Stimulated activated CD8-positive, alpha-beta memory T cell treated with anti-CD3 and anti-CD28 coated beads, Interleukin-12 subunit alpha, Interleukin-12 subunit beta, amount 100 ng/mL, for 24 hours (primary cell): ENCODE data around the gene IL36RN.

Source experiments
- DNase-seq: peaks from one replicate; pipeline ENCODE4 v3.0.0-alpha.2; 2020; ENCODE audit errors: extremely low read depth

IL36RN gene

DNA sequence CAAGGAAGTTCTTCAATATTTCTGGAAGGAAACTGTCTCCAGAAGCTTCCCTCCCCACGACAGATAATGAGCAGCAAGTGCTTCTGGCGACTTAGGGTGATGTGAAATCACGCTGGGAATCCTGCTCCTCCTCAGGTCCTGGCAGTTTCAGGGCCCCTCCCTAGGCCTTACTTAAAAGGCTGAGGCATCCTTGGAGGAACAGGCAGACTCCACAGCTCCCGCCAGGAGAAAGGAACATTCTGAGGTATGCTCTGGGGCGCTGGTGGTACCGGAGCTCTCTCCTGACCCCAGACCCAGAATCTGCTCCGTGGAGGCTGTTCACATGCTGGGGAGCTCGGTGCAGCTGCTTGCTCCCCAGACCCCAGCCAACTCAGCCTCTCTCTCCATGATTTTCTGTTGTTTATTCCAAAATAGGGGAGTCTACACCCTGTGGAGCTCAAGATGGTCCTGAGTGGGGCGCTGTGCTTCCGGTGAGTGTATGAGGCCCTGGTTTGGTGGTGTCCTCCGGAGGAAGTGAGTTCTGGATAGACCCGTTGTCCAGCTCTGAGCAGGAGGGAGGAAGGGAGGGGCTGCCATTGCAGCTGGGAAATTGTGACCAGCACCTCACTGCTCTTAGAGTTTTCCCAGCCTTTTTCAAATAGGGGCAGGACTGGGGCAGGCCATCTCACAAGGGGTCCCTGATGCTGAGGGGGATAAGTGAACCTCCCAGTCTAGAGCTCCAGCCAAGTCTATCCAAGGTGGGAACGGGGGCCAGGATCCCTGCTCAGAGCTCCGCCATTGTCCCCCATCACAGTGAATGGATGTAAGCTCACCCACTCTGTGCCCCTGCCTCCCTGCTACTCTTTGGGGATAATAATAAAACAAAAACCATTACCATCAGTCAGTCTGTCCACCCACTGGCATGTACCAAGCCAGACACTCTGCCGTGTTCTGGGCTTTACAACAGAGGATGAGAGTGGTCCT, at the start of gene IL36RN:
Gene IL36RN (plus strand): TSS at position 201 of the 963 bp plus-strand sequence. CDS start 241 bp downstream, at position 442.
- DNase-seq: no peak

DNA sequence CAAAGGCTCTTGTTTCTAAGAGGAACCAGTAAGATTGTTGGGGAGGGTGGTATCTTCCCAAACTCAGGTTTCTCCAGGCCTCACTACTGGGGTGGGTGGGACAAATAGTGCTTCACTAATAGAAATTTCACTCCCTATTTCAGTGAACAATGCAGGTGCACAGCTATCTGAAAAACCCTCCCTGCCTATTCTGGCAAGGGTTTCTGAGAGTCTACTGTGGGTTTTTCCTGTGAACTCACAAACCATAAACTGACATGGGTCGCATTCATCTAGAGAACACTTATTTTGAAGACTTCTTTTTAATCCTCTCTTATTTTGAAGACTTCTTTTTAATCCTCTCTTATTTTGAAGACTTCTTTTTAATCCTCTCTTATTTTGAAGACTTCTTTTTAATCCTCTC, 49.4 kb upstream of the IL36RN start:
- no peak for DNase-seq

DNA sequence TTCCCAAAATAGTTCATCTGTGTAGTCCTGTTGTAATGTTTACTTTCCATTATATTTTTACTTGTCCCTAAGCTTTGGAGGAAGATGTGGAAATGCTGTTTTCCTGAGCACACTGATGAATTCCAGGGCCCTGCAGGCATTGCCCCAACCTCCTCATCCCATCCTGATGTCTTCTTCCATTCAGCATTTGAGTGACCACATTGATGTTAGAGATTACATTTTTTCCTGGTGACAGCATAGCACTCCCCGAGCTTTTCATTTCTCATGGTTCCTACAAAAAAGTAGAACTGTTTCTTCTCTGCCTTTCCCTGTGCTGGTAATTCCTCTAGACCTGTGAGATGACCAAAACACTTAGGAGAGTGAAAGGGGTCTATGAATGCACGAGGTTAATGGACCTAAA, 48.9 kb upstream of the IL36RN start:
- no peak for DNase-seq

DNA sequence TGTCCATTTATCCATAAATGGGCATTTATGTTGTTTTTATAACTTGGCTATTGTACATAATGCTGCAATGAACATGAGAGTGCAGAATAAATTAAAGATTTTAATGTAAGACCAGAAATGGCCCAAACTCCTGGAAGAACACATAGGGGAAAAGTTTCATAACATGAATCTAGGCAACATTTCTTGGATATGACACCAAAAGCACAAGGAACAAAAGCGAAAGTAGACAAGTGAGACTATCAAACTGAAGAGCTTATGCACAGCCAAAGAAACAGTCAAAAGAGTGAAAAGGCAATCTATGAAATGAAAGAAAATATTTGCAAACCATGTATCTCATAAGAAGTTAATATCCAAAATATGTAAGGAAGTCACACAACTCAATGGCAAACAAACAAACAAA, 47.9 kb upstream of the IL36RN start:
- no peak for DNase-seq

DNA sequence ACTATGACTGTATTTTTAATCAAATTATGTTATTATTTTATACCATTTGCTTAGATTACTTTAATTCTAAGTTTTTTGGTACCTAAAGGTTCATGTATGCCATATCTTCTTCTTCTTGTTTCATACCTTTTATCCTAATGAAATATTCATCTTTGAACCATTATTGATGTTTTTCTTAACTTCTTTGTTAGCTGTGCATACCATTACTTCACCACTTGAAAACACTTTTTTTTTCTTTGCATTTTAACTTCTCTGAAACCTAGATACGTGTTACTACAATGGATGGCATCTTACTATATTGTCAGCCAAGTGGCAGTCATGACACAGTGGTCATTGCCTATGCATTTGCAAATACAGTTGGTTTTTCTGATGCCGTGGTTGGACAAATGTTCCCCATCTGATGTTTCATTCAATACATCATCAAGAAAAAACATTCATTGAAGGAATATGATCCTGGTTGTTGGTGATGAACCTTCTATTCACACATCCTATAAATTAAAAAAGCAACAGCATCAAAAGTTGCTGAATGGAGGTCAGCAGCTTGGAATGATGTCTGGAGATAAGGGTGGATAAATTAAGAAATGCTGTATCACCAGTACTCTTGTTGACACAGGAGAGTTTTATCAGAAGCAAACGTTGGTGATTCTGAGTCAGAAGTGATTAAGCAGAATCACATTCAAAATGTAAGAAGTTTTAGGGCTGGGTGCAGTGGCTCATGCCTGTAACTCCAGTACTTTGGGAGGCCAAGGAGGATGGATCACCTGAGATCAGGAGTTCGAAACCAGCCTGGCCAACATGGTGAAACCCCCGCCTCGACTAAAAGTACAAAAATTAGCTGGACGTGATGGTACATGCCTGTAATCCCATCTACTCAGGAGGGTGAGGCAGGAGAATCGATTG, 46.3 kb upstream of the IL36RN start:
- no peak for DNase-seq

DNA sequence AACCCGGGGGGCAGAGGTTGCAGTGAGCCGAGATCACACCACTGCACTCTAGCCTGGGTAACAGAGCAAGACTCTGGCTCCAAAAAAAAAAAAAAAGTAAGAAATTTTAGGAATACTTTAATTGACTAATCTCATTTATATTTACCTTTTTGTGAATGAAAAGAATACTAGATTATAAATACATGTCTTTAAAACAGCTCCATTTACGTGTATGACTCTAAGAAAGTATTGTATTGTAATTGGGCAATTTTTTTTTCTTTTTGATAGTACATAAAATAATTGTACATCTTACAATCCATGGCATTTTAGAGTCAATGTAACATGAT, 45.7 kb upstream of the IL36RN start:
- DNase-seq: no peak

DNA sequence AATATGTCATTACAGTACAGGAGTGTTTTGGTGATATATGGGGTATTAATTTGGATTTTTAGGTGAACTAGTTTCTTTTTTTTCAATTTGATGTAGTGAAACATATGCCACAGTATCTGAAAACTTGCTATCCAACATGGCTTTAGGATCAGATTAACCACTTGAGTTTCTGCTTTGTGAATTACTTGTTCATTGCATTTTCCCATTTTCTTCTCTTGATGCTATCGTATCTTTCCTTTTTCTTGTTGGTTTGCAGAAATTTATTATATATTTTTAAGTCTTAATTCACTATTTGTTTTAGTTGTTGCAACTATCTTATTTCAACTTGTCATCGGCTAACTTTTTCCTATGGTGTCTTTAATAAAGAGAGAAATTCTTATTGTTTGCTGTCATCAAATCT, 44.9 kb upstream of the IL36RN start:
- DNase-seq: no peak

DNA sequence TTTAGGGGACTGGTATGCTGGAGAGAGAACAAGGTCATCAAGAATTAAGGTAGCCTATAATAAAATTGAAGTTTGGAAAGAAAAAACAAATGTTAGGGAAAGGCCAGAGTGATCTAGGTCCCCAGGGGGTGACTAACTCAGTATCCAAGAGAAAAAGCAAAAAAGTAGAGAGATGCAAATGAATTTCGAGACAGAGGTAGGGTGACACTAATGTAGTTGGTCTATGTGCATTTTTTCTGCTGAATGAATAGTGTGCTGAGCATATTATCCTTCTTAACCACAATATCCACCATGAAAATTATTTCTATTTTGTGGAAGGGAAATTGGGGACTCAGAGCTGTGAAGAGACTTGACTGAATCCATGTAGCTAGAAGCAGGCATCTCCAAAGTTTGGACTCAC, 44.0 kb upstream of the IL36RN start:
- no peak for DNase-seq

DNA sequence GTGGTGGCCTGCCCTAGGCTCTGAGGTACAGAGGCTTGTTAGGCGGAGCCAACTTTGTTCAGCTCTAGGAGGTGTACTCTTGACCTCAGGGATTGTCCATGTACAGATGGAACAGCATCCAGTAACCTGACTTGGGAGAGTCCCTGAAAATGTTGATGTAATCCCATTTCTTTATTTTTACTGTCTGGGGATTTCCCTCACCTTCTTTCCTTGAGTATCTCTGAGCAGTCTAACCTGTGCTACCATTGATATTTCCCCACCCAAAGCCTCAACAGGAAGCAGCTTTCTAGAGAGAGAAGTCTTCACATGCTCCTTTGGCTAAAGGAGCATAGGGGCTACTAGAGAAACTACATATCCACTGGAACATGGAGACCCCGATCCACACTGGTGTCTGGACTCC, 43.3 kb upstream of the IL36RN start:
- no peak for DNase-seq

DNA sequence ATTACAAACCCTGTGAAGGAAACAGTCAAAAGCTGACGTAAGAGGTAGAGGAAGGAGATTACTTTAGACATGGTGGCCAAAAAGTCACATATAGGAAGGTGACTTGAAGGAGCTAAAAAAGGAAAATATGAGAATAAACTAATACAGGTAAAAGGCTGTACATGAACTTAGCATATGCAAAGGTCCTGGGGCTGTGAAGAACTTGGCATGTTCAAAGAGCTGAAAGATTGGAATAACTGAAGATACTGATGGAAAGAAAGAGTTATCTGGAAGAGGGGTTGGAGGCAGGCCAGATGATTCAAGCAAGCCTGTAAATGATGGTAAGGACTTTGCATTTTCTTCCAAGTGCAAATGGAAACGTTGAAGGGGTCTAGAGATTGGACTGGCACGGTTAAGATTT, 40.5 kb upstream of the IL36RN start:
- DNase-seq: no peak

DNA sequence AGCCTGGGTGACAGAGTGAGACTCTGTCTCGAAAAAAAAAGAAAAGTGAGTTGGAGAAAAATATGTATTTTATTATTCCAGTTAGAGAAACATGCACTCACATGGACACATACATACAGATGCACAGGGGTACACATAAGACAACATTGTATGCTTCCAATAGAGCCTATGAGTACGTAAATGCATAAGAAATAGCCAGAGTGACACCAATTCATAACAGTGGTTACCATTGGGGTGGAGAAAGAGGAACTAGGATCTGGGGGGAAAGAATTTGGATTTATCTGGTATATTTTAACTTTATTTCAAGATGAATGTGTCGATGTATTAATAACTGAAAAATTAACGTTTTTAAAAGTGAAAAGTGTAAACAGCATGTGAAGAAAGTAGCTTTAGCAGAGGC, 37.7 kb upstream of the IL36RN start:
- DNase-seq: no peak

DNA sequence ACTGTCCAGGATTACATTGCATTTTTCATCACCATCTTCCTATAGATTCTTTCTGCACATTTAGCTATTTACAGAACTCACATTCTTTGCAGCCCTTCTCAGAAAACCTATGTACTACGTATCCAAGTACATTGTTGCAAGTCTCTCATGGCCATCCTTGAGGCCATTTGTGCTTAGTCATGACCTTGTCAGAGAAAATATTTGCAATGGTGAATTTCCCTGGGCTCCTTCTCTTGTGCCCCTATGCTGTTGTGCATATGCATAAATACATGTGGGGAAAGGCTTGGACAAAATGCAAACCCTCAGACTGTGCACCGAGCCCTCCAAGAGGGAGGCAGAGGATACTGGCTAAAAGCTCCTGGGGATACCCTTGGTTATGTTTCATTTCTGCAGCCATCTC, 34.2 kb upstream of the IL36RN start:
- DNase-seq: no peak

DNA sequence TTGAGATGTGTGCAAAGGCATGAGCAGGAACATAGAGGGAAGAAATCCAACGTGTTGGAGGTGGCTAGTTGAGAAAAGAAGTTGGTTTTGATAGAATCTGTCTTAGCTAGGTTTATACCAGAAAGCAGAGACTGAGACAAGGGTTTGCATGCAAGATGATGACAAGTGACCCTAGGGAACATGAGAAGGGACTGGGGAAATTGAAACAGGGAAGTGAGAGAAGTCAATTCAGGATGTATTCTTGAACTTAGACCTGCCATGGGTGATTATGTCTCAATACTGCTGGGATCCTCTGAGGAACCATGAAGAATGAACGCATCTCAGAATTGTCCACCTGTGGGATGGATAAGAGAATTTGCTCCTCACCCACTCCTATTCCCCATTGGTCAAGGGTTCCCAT, 33.3 kb upstream of the IL36RN start:
- DNase-seq: no peak

DNA sequence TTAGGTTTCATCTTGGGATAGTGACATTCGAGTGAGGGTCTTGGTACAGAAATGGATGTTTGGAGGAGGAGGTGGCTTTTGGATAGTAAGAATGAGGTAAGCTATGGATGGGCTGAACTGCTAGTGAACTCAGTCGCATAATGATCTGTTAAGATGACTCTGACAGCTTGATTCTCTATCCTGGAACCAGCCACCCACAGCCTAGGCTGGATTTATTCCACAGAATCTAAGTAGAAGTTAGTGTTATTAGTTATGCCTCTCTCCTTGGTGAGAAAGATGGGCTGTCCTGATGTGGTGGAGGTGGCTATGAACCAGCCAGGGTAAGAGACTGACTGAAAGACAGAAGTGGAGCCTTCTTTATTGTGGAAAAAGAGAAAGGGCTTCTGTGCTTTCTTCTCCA, 31.3 kb upstream of the IL36RN start:
- no peak for DNase-seq

DNA sequence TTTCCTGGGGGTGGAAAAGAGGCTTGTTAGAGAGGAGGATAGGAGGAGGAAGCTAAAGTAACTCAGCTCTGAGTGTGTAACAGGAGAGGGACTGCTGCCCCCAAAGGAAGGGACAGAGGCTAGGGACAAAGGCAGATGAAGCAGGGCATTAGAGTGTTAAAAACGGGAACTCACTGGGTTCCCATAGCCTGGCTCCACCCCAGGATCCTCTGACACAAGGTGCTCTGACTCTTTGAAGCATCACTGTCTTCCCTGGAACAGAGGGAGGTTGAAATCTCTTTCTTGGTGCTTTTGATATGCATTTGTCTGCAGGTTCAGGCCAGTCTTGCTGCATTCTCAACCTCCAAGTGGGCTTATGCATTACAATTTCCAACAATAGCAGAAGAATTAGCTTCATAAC, 30.9 kb upstream of the IL36RN start:
- no peak for DNase-seq

DNA sequence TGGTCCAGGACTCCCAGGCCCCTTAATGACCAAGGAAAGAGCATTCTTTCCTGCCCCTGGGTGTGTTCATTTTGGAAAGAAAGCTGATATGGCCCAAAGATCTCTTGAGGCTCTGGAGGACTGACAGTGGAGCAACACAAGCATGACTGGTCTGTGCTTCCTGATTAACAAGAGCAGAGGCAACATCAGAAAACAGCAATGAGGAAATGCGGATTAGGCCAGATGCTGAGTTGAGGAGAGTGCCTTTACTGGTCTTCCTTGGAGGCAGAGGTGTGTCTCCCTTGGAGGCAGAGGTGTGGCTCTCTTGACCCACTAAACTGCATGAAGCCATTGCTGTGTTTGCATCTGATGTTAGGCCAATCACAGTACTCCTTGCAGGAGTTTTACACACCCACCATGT, 26.3 kb upstream of the IL36RN start:
- no peak for DNase-seq

DNA sequence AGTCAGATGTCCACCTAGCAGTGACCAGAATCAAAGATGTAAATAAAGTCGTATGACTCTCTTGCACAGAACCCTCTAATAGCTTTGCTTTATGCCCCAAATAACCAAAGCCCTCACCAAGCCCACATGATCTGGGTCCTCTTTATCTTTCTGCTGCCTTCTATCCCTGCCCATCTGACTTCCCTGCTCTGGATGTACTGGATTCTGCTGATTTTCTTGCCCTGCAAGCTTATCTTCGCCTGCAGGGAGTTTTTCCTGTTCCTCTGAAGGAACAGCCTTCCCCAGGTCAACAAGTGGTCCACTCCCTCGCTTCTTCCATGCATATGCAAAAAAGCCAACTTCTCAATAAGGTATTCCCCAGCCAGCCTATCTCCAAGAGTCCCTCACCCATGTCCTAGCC, 25.0 kb upstream of the IL36RN start:
- DNase-seq: no peak

DNA sequence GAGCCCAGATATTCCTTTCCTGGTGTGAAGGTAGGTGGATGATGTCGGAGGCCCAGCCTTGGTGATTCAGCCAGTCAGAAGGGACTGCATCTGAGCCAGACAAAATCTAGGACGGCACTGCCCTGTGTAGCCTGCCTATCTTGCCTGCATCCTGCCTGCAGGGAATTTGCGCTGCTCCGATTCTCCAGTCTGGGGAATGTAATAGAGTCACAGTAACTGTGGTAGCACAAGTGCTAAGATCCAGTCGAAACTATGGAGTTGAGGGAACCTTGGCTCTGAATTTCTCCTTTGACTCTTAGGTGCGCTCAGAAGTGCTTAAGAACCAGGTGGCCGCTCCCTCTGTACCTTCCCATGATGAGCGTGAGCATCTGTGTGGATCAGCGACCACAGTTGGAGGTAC, 22.2 kb upstream of the IL36RN start:
- no peak for DNase-seq

DNA sequence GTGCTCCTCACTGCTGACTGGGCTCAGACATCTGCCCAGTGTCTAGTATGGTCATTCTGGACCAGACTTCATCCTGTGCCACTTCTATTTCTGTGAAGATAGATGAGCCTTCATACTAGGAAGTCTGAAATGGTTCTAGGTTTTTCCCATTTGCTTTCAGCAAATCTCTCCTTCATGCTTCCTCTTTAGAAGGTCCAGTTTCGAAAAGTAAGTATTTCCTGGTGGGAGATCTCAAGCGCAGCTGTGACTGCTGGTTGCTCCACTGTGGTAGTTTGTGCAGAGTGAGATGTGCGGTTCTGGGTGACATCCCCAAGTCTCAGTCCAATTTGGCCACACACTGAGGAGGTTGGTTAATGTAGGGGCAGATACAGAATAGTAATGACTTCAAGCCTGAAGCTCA, 20.7 kb upstream of the IL36RN start:
- DNase-seq: no peak

DNA sequence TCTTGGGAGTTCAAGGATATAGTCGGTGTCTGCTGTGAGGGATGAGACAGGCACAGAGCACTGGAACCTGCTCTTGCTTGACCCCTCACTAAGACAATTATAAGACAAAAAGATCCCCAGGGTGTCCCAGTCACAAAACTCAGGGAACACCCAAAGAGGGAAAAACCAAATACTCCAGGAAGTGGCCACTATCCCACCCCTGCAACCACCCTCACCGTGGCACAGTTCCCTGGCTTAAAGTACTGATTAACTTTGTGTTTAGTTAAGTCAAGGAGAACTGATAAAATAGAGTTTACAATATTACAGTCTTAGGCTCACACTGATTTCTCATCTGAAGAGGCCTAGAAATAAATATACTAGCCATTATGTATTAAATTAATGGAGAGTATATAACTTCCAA, 19.8 kb upstream of the IL36RN start:
- no peak for DNase-seq

DNA sequence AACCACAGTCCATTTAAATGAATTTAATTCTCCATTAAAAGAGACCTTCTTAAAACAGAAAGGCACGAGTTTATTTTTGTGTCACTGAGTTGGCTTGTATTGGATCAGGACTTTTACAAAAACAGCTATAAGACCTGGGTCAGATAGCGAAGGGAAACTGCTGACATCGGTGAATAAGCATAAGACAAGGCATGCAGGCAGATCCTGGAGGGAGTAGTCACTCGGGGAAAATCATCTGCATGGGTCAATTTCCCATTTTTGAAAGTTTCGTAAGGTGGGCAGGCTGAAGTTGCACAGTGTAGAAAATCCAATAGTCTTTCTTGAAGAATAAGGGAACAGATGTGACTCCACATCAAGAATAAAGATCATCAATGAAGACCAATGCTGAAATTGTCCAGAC, 19.3 kb upstream of the IL36RN start:
- DNase-seq: no peak

DNA sequence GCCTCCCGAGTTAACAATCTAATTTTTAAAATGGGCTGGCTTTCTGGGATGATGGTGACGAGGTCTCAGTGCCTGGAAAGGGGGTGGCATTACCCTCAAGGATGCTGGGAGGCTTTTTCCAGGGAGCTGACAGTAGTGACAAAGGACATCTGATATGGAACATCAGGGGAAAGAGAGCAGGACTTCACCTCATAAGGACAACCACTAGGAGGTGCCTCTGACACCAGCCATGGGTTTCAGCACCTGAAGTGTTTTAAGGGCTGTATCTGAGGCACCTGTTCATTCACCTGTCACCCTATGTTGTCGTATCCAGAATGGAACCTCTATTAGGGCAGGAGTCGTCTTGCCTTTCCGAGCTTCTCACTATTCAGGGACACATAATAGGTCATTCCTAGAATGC, 17.1 kb upstream of the IL36RN start:
- no peak for DNase-seq

DNA sequence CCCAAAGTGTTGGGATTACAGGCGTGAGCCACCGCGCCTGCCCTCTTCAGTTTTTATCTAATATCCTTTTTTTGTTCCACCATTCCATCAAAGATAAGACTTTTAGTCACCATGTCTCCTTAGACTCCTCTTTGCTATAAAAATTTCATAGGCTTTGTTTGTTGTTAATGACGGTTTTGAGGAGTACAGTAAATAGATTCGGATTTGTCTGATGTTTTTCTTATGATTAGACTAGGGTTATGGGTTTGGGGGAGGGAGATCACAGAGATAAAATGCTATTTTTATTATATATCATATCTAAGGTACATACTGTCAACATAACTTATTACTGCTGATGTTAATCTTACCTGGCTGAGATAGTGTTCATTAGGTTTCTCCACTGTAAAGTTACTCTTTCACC, 12.5 kb upstream of the IL36RN start:
- no peak for DNase-seq
